GM19099 (cell line): ENCODE data around the gene ZNF789.

Experiments used
- POLR2A ChIP-seq: IDR thresholded peaks from 3 replicates; pipeline ENCODE4 v1.6.1; 2011; ENCODE audit warnings: low read depth; ENCODE audit not compliant: insufficient read length; ENCODE audit errors: extremely low read depth

ZNF789 gene

GRCh38 chr7:99453105-99453504, 19.6 kb upstream of the ZNF789 start:
- no peak for TF ChIP-seq POLR2A

- no peak for TF ChIP-seq POLR2A
Measured at GRCh38 chr7:99455874-99456273, 16.8 kb upstream of the ZNF789 start.

GRCh38 chr7:99456288-99456687, 16.4 kb upstream of the ZNF789 start:
- TF ChIP-seq POLR2A, result no peak

- TF ChIP-seq POLR2A, result no peak
Measured at GRCh38 chr7:99457050-99457649, 15.5 kb upstream of the ZNF789 start.

- TF ChIP-seq POLR2A, result no peak
Measured at GRCh38 chr7:99457650-99458493, 14.8 kb upstream of the ZNF789 start.

GRCh38 chr7:99459087-99459486, 13.6 kb upstream of the ZNF789 start:
- TF ChIP-seq POLR2A, result no peak

GRCh38 chr7:99460651-99461050, 12.0 kb upstream of the ZNF789 start:
- TF ChIP-seq POLR2A, result no peak

GRCh38 chr7:99461221-99461620, 11.5 kb upstream of the ZNF789 start:
- TF ChIP-seq POLR2A, result no peak

- no peak for TF ChIP-seq POLR2A
Measured at GRCh38 chr7:99465421-99465768, 7.3 kb upstream of the ZNF789 start.

GRCh38 chr7:99468336-99468918, 4.3 kb upstream of the ZNF789 start:
- no peak for TF ChIP-seq POLR2A

GRCh38 chr7:99469381-99470065, 3.2 kb upstream of the ZNF789 start:
- no peak for TF ChIP-seq POLR2A

GRCh38 chr7:99473315-99473596, 566 bp downstream of the ZNF789 start:
- no peak for TF ChIP-seq POLR2A

- no peak for TF ChIP-seq POLR2A
Measured at GRCh38 chr7:99476107-99476506, 3.4 kb downstream of the ZNF789 start.

- no peak for TF ChIP-seq POLR2A
Measured at GRCh38 chr7:99478464-99479440, 6.1 kb downstream of the ZNF789 start.

GRCh38 chr7:99485094-99485493, 12.4 kb downstream of the ZNF789 start:
- TF ChIP-seq POLR2A, result no peak
